Measurements from ENCODE around the gene MRPS15. TPM values are rescaled to one million over a fixed set of nuclear protein-coding genes. Genes with fewer than 3 reads are reported as not detected.

MRPS15 gene
- total RNA-seq, 1 donor from 2014 or later = 67.0 TPM

GRCh38 chr1:36476945-36477344 is 12.8 kb upstream of the MRPS15 start:
- Mint-ChIP-seq H3K9me3 (no peaks in the 10 kb centered on the region), H3K27ac (no peak overlapping the region), H3K27me3 (peaks cover 3% of the 10 kb centered on the region), H3K36me3 (ENCODE audit: low read depth) (no peaks in the 10 kb centered on the region), H3K4me1 (peaks cover 6% of the 10 kb centered on the region), H3K4me3 (no peak overlapping the region)
- intact Hi-C loops (cut with micrococcal nuclease) = no loop called here
- ChIA-PET POLR2A (interaction anchor here (0.7 to 1.0 kb wide), 2 partner anchors 10 to 13 kb away, joined by 3 to 4 read pairs; partner anchors contain the start of gene MRPS15), CTCF (no interaction called here)
- no peak for TF ChIP-seq CTCF (IDR thresholded peaks at IDR 0.05)
- no peak for ATAC-seq (ENCODE audit: low read depth)
- DNase-seq = no peak

- H3K27ac Mint-ChIP-seq = no peak overlapping the region
- TF ChIP-seq CTCF (IDR thresholded peaks at IDR 0.05) = no peak
- intact Hi-C loops (cut with micrococcal nuclease) = no loop called here
- peaks cover 3% of the 10 kb centered on the region for H3K4me1 Mint-ChIP-seq
- CTCF ChIA-PET = no interaction called here
- no peaks in the 10 kb centered on the region for H3K27me3 Mint-ChIP-seq
- POLR2A ChIA-PET = interaction anchor here (0.7 to 1.0 kb wide), 2 partner anchors 11 to 12 kb away, joined by 3 to 4 read pairs; partner anchors contain the start of gene MRPS15
- no peak overlapping the region for H3K4me3 Mint-ChIP-seq
- no peaks in the 10 kb centered on the region for H3K36me3 Mint-ChIP-seq (ENCODE audit: low read depth)
- ATAC-seq (ENCODE audit: low read depth) (no peak), DNase-seq (no peak)
- no peaks in the 10 kb centered on the region for H3K9me3 Mint-ChIP-seq
Measured at GRCh38 chr1:36475910-36476604, 11.9 kb upstream of the MRPS15 start.

GRCh38 chr1:36475341-36475740 is 11.2 kb upstream of the MRPS15 start:
- Mint-ChIP-seq H3K4me3 (no peak overlapping the region), H3K27me3 (no peaks in the 10 kb centered on the region), H3K9me3 (no peaks in the 10 kb centered on the region), H3K4me1 (peaks cover 3% of the 10 kb centered on the region), H3K27ac (no peak overlapping the region), H3K36me3 (ENCODE audit: low read depth) (no peaks in the 10 kb centered on the region)
- no peak for TF ChIP-seq CTCF (IDR thresholded peaks at IDR 0.05)
- no peak for DNase-seq
- intact Hi-C loops (cut with micrococcal nuclease) = no loop called here
- no peak for ATAC-seq (ENCODE audit: low read depth)
- ChIA-PET CTCF (no interaction called here), POLR2A (interaction anchor here (1.2 kb wide), 1 partner anchor 25 kb away, joined by 3 read pairs; the partner anchor contains the start of gene OSCP1)

GRCh38 chr1:36472656-36473055 is 8.5 kb upstream of the MRPS15 start:
- POLR2A ChIA-PET = no interaction called here

More at GRCh38 chr1:36472656-36473055, 8.5 kb upstream of the MRPS15 start:
- no peak for ATAC-seq (ENCODE audit: low read depth)
- CTCF ChIA-PET = no interaction called here
- intact Hi-C loops (cut with micrococcal nuclease) = no loop called here
- H3K27me3 Mint-ChIP-seq = no peaks in the 10 kb centered on the region
- H3K9me3 Mint-ChIP-seq = no peaks in the 10 kb centered on the region
- no peak for TF ChIP-seq CTCF (IDR thresholded peaks at IDR 0.05)
- no peaks in the 10 kb centered on the region for H3K36me3 Mint-ChIP-seq (ENCODE audit: low read depth)
- H3K4me3 Mint-ChIP-seq = no peak overlapping the region
- peaks cover 3% of the 10 kb centered on the region for H3K4me1 Mint-ChIP-seq
- no peak for DNase-seq
- H3K27ac Mint-ChIP-seq = no peak overlapping the region
